DOHH2 (cell line): ENCODE measurements around the gene ZNF106.

Source experiments
- CTCF ChIP-seq: fragments of 200-600 bp; sonication (generic); IDR thresholded peaks from one replicate; pipeline ENCODE4 v1.5.1; 2014; ENCODE audit warnings: antibody characterized with exemption, mild to moderate bottlenecking, low read depth, low read length; ENCODE audit not compliant: poor library complexity, severe bottlenecking
- EZH2phosphoT487 ChIP-seq: fragments of 200-600 bp; sonication (generic); IDR thresholded peaks from 2 replicates; pipeline ENCODE4 v1.6.1; 2017; ENCODE audit warnings: borderline replicate concordance, mild to moderate bottlenecking, antibody characterized with exemption, low read length, moderate library complexity, mixed read lengths

- TF ChIP-seq CTCF (no peak), EZH2phosphoT487 (no peak)
Measured at GRCh38 chr15:42447599-42447998, 43.3 kb downstream of the ZNF106 start.
